ENCODE results near the gene PEAK1. TPM values are rescaled to one million over a fixed set of nuclear protein-coding genes. Genes with fewer than 3 reads are reported as not detected.
"Not testable (repeated sequence)": the region's sequence is repeated elsewhere in the genome, so short reads cannot be mapped to it uniquely, and the experiment has no call there.

The PEAK1 gene
- total RNA-seq, 2 donors from 2014 or later: 44.2 to 59.8 TPM

- no peaks in the 10 kb centered on the region for H3K27me3 ChIP-seq
- no peak for DNase-seq (ENCODE audit: low spot score)
- peaks cover 0 to 79% of the 10 kb centered on the region in 2 donors for H3K4me1 ChIP-seq
- H3K27ac ChIP-seq: no peak overlapping the region
- TF ChIP-seq CTCF (IDR thresholded peaks at IDR 0.05): no peak
- no peaks in the 10 kb centered on the region for H3K36me3 ChIP-seq
- no peak overlapping the region for H3K4me3 ChIP-seq
- no peaks in the 10 kb centered on the region for H3K9me3 ChIP-seq
Measured at GRCh38 chr15:77412972-77413698, 6.8 kb downstream of the PEAK1 start.

GRCh38 chr15:77411619-77411976, 8.3 kb downstream of the PEAK1 start:
- Histone ChIP-seq H3K9me3 (peaks cover 0 to 4% of the 10 kb centered on the region in 2 donors), H3K4me1 (peaks cover 0 to 66% of the 10 kb centered on the region in 2 donors), H3K27me3 (no peaks in the 10 kb centered on the region), H3K27ac (no peak overlapping the region), H3K4me3 (no peak overlapping the region), H3K36me3 (no peaks in the 10 kb centered on the region)
- no peak for TF ChIP-seq CTCF (IDR thresholded peaks at IDR 0.05)
- DNase-seq (ENCODE audit: low spot score): no peak

GRCh38 chr15:77410701-77411618, 8.9 kb downstream of the PEAK1 start:
- peaks cover 0 to 4% of the 10 kb centered on the region in 2 donors for H3K9me3 ChIP-seq
- H3K27ac ChIP-seq: no peak overlapping the region
- H3K4me3 ChIP-seq: no peak overlapping the region
- H3K36me3 ChIP-seq: no peaks in the 10 kb centered on the region
- H3K27me3 ChIP-seq: no peaks in the 10 kb centered on the region
- no peak for DNase-seq (ENCODE audit: low spot score)
- peaks cover 0 to 59% of the 10 kb centered on the region in 2 donors for H3K4me1 ChIP-seq
- TF ChIP-seq CTCF (IDR thresholded peaks at IDR 0.05): no peak

GRCh38 chr15:77410157-77410500, 9.8 kb downstream of the PEAK1 start:
- H3K4me3 ChIP-seq; H3K27me3 ChIP-seq; DNase-seq (ENCODE audit: low spot score); H3K27ac ChIP-seq; H3K36me3 ChIP-seq; H3K9me3 ChIP-seq: not testable (repeated sequence)
- H3K4me1 ChIP-seq: peaks cover 0 to 51% of the 10 kb centered on the region in 2 donors

GRCh38 chr15:77409259-77410156, 10.4 kb downstream of the PEAK1 start:
- no peak for TF ChIP-seq CTCF (IDR thresholded peaks at IDR 0.05)

More at GRCh38 chr15:77409259-77410156, 10.4 kb downstream of the PEAK1 start:
- Histone ChIP-seq H3K4me3 (no peak overlapping the region), H3K36me3 (no peaks in the 10 kb centered on the region), H3K27me3 (no peaks in the 10 kb centered on the region), H3K4me1 (peaks cover 0 to 46% of the 10 kb centered on the region in 2 donors), H3K27ac (no peak overlapping the region), H3K9me3 (peaks cover 0 to 4% of the 10 kb centered on the region in 2 donors)
- no peak for DNase-seq (ENCODE audit: low spot score)
